Mucosa of stomach (tissue), 1 donor: Measurements from ENCODE around the gene RNF38.
"Not testable (repeated sequence)": the region's sequence is repeated elsewhere in the genome, so short reads cannot be mapped to it uniquely, and the experiment has no call there.

Experiments
- H3K27me3 ChIP-seq: one replicate; pipeline ENCODE4 v1.7.0; 2013; ENCODE audit warnings: mild to moderate bottlenecking, low read length; ENCODE audit not compliant: control insufficient read depth, insufficient read depth
- H3K36me3 ChIP-seq: one replicate; pipeline ENCODE4 v1.7.0; 2013; ENCODE audit warnings: low read length; ENCODE audit not compliant: control insufficient read depth, insufficient read depth
- H3K4me1 ChIP-seq: one replicate; pipeline ENCODE4 v1.7.0; 2013; ENCODE audit warnings: mild to moderate bottlenecking, low read length; ENCODE audit not compliant: control insufficient read depth, insufficient read depth
- H3K4me3 ChIP-seq: one replicate; pipeline ENCODE4 v1.7.0; 2013; ENCODE audit warnings: low read length
- H3K9ac ChIP-seq: one replicate; pipeline ENCODE4 v1.7.0; 2013; ENCODE audit warnings: mild to moderate bottlenecking, low read length, moderate library complexity
- H3K9me3 ChIP-seq: one replicate; pipeline ENCODE4 v1.7.0; 2013; ENCODE audit warnings: mild to moderate bottlenecking, low read length, moderate library complexity; ENCODE audit not compliant: control insufficient read depth
- donor health status: Pancreatic carcinoma.

The RNF38 gene

GRCh38 chr9:36321903-36322302, 78.2 kb downstream of the RNF38 start:
- not testable (repeated sequence) for H3K9me3 ChIP-seq, H3K36me3 ChIP-seq, H3K4me3 ChIP-seq, H3K9ac ChIP-seq, H3K27me3 ChIP-seq
- H3K4me1 ChIP-seq, result peaks cover 34% of the 10 kb centered on the region

GRCh38 chr9:36320466-36320865, 79.6 kb downstream of the RNF38 start:
- Histone ChIP-seq H3K9ac (no peak overlapping the region), H3K4me1 (peaks cover 41% of the 10 kb centered on the region), H3K27me3 (peaks cover 9% of the 10 kb centered on the region), H3K36me3 (no peaks in the 10 kb centered on the region), H3K4me3 (no peak overlapping the region), H3K9me3 (no peaks in the 10 kb centered on the region)

- Histone ChIP-seq H3K36me3 (no peaks in the 10 kb centered on the region), H3K4me1 (peaks cover 41% of the 10 kb centered on the region), H3K9ac (no peak overlapping the region)
Observed at GRCh38 chr9:36319806-36320205, 80.3 kb downstream of the RNF38 start.

GRCh38 chr9:36319183-36319582, 80.9 kb downstream of the RNF38 start:
- H3K27me3 ChIP-seq, result peaks cover 15% of the 10 kb centered on the region
- H3K4me3 ChIP-seq, result no peak overlapping the region
- no peak overlapping the region for H3K9ac ChIP-seq
- H3K4me1 ChIP-seq, result peaks cover 41% of the 10 kb centered on the region
- H3K9me3 ChIP-seq, result no peaks in the 10 kb centered on the region
- no peaks in the 10 kb centered on the region for H3K36me3 ChIP-seq

More at GRCh38 chr9:36319806-36320205, 80.3 kb downstream of the RNF38 start:
- Histone ChIP-seq H3K4me3 (no peak overlapping the region), H3K27me3 (peaks cover 15% of the 10 kb centered on the region), H3K9me3 (no peaks in the 10 kb centered on the region)

- peaks cover 15% of the 10 kb centered on the region for H3K27me3 ChIP-seq
Observed at GRCh38 chr9:36318212-36318802, 81.8 kb downstream of the RNF38 start.

GRCh38 chr9:36317766-36318165, 82.3 kb downstream of the RNF38 start:
- Histone ChIP-seq H3K9ac (no peak overlapping the region), H3K36me3 (no peaks in the 10 kb centered on the region), H3K27me3 (peaks cover 15% of the 10 kb centered on the region), H3K4me1 (peaks cover 41% of the 10 kb centered on the region), H3K9me3 (no peaks in the 10 kb centered on the region), H3K4me3 (no peak overlapping the region)

More at GRCh38 chr9:36318212-36318802, 81.8 kb downstream of the RNF38 start:
- Histone ChIP-seq H3K9me3 (no peaks in the 10 kb centered on the region), H3K4me1 (peaks cover 41% of the 10 kb centered on the region), H3K36me3 (no peaks in the 10 kb centered on the region), H3K9ac (no peak overlapping the region), H3K4me3 (no peak overlapping the region)

GRCh38 chr9:36316611-36317317, 83.3 kb downstream of the RNF38 start:
- Histone ChIP-seq H3K36me3 (no peaks in the 10 kb centered on the region), H3K4me1 (peaks cover 41% of the 10 kb centered on the region), H3K9me3 (no peaks in the 10 kb centered on the region), H3K4me3 (no peak overlapping the region), H3K27me3 (peaks cover 15% of the 10 kb centered on the region), H3K9ac (no peak overlapping the region)

- Histone ChIP-seq H3K27me3 (peaks cover 15% of the 10 kb centered on the region), H3K9me3 (no peaks in the 10 kb centered on the region), H3K36me3 (no peaks in the 10 kb centered on the region), H3K9ac (no peak overlapping the region), H3K4me3 (no peak overlapping the region), H3K4me1 (peaks cover 41% of the 10 kb centered on the region)
Observed at GRCh38 chr9:36316049-36316448, 84.0 kb downstream of the RNF38 start.

- Histone ChIP-seq H3K4me1 (peaks cover 38% of the 10 kb centered on the region), H3K36me3 (no peaks in the 10 kb centered on the region), H3K9me3 (no peaks in the 10 kb centered on the region), H3K4me3 (no peak overlapping the region), H3K27me3 (peaks cover 15% of the 10 kb centered on the region), H3K9ac (no peak overlapping the region)
Observed at GRCh38 chr9:36315283-36315682, 84.8 kb downstream of the RNF38 start.

GRCh38 chr9:36314740-36315139, 85.3 kb downstream of the RNF38 start:
- Histone ChIP-seq H3K4me3 (no peak overlapping the region), H3K36me3 (no peaks in the 10 kb centered on the region), H3K27me3 (peaks cover 15% of the 10 kb centered on the region), H3K4me1 (peaks cover 32% of the 10 kb centered on the region), H3K9me3 (no peaks in the 10 kb centered on the region), H3K9ac (no peak overlapping the region)

GRCh38 chr9:36306471-36307306, 93.4 kb downstream of the RNF38 start:
- Histone ChIP-seq H3K9me3 (no peaks in the 10 kb centered on the region), H3K4me1 (no peaks in the 10 kb centered on the region), H3K27me3 (no peaks in the 10 kb centered on the region), H3K36me3 (no peaks in the 10 kb centered on the region), H3K4me3 (no peak overlapping the region), H3K9ac (no peak overlapping the region)

GRCh38 chr9:36304366-36304765, 95.7 kb downstream of the RNF38 start:
- H3K9me3 ChIP-seq, H3K4me1 ChIP-seq, H3K27me3 ChIP-seq, H3K36me3 ChIP-seq, H3K9ac ChIP-seq, H3K4me3 ChIP-seq: not testable (repeated sequence)
